IPS-NIHi11 (cell line): ENCODE data around the gene MKNK2.
A peak's percentile ranks its signal among the peaks of the same experiment; 100 is the strongest.

ENCODE experiments used
- DNase-seq: peaks from one replicate; pipeline ENCODE4 v3.0.0; 2012; ENCODE audit warnings: mixed read lengths, low spot score

The MKNK2 gene

DNA sequence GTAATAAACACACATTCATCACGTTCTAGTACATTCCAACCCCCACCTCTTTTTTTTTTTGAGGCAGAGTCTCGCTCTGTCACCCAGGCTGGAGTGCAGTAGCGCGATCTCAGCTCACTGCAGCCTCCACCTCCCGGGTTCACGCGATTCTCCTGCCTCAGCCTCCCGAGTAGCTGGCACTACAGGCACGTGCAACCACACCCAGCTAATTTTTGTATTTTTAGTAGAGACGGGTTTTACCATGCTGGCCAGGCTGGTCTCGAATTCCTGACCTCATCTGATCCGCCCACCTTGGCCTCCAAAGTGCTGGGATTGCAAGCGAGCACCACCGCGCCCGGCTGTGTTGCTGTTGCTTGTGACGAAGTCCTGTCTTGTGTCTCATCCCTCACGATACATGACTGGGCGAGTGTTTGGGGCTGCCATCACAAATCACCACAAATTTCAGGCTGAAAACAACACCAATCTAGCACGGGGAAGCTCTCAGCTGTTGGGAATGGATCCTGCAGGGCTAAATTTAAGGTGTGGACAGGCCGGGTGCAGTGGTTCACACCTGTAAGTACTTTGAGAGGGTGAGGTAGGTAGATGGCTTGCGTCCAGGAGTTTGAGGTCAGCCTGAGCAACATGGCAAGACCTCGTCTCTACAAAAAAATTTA, 29.4 kb upstream of the MKNK2 start:
- no peak for DNase-seq

DNA sequence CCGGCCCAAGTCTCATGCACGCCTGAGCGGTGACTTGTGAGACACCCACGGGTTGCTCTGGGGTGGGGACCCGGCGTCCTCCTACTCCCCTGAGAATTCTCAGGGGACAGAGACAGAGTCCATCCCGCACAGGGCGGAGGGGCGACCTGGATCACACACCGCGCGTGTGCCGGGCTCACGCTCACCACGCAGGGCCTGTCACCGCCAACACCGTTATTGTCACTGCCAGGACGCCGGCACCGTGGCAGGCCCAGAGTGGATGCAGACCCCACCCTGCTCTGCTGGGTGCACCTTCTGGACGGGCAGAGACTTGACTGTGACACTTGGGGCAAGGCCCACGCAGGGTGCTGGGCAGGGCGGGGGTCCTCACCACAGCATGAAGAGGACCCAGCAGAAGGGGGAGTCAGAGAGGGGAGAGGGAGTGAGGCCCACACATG, 28.8 kb upstream of the MKNK2 start:
- DNase-seq: no peak

- no peak for DNase-seq
Measured at GRCh38 chr19:2079076-2079864, 28.2 kb upstream of the MKNK2 start.

GRCh38 chr19:2077833-2078619, 27.0 kb upstream of the MKNK2 start:
- DNase-seq: no peak

GRCh38 chr19:2077398-2077797, 26.4 kb upstream of the MKNK2 start:
- no peak for DNase-seq

DNA sequence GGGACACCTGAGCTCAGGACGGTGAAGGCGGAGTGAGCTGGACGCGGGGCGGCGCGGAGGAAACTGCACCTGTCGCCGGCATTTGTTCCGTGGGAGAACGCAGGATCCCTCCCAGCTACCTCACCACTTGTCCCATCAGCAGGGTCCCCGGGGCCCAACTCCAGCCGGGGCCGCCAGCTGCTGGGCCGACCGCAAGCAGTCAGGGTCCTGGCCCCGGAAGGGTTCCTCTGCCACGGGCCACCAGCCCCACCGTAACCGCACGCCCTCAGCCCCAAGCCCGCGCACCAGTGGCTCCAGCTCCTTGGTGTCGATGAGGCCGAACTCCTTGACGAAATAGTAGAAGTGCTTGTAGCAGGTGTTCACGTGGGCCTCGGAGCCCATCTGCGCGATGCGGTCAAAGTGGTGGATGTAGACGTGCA, 25.5 kb upstream of the MKNK2 start:
- DNase-seq: no peak

DNA sequence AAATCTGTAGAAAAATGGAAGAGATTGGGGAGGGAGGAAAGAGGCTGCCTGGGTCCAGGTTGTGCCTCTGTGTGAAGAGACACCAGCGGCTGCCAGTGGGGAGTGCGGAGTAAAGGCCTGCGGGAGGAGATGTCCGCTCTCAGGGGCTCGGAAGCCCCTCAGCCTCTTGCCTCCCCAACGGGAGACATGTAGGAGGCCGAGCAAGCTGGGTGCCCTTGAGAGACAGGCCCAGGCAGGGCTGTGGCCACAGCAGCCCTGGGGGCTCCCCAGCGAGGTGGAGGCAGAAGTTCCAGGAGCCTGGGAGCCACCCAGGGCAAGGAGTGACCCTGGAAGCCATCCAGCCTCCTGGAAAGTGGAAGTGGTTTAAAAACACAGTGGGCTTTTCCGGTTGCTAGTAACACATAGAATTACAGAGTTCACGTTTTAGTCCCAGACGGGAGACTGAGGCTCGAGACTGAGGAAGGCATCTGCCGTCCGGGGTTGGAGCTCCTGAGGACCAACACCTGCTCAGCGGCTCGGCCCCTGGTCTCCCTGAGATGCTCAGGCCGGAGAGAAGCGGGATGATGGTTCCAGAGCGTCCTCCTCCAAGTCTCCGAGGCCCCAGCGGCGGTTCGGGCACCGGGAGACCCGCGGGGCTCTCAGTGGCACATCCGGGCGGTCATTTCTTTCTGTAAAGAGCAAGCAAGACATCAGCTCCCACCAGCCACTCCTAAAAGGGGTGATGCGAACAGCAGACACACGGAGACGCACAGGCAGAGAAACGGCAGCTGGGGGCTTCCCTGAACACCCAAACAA, 21.9 kb upstream of the MKNK2 start:
- DNase-seq: no peak

DNA sequence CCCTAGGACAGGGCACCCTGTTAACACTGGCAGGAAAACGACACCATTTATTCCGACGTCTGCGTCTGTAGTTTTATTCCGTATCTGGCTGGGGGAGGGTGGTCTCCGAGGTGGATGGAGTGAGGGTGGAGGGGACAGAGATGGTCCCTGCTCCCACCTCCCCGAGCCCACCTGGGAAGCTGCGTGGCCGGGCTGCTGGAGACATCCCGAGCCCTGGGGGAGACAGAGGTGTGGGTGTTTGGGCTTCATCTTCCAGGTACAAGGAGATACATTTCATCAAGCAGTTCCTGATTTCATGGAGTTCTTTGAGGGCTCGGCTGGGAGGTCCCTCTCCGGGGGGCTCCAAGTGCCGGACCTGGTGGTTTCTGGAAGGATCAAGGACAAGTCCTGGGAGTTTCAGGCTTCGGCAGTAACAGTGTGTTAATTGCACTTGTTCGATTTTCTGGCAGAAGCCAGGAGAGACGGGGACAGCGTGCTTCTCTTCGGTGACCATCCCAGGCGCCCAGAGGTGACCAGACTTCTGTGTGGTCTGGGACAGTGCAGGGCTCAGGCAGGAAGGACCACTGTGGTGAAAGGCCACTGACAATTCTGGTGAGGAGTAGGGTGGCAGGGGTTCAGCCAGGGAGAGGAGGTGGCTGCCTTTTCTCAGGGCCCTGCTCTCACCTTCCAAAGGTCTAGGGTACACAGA, 20.1 kb upstream of the MKNK2 start:
- DNase-seq: no peak

DNA sequence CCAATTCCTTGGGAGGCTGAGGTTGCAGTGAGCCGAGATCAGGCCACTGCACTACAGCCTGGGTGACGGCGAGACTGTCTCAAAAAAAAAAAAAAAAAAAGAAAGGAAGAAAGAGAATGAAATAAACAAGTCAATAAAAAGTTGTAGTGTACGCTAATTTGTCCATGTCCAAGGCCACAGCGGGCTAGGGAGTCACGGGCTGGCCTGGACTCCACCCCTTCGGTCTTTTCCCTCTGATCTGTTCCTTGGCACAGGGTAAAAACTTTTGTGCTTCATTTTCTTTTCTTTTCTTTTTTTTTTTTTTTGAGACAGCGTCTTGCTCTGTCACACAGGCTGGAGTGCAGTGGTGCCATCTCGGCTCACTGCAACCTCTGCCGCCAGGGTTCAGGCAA, 19.4 kb upstream of the MKNK2 start:
- DNase-seq: no peak

DNA sequence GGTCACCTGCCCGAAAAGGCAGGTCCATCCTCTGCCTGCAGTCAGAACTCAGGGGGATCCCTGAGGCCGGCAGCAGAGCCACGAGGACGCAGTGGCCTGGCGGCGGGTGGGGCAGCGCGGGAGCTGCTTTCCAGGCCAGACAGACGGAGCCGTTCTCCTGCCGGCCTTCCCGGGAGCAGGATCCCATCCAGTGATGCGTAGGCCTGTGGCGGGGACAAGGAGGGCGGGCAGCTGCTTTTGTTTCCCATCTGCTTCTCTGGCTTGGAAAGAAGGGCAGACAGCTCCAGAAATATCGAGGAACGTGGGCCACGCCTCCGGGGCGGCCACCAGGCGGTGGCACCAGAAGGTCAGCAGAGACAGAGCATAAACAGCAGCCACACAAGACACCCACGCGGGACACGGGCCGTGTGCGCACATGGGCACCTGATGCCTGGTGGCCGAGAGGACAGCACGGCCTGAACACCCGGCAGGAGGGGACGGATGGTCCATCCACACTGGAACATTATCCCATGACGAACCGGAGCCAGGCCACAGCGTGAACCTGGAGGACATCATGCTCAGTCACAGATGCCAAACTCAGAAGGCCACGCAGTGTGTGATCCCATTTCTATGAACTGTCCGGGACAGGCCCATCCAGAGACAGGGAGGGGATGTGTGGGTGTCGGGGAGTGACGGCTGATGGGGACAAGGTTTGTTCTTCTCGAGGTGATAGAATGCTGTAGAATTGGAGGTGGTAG, 13.9 kb upstream of the MKNK2 start:
- DNase-seq: no peak

DNA sequence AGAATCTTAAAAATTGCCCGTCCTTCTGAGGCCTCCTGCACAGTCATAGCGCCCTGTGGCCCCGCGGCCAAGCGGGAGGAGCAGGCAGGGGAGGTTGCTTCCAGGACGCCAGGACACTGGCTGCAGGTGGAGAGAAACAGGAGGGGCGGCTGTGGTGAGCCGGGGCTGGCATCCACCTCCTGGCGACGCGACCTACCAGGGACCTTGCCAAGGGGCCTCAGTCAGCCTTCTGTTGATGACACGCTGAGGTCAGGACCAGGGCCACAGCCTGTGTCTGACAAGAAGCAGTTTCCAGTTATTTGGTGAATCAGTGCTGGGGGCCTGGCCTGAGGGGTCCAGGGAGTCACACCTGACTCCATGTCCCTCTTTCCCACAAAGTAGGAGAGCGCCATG, 13.3 kb upstream of the MKNK2 start:
- no peak for DNase-seq

GRCh38 chr19:2063824-2064223, 12.8 kb upstream of the MKNK2 start:
- no peak for DNase-seq

GRCh38 chr19:2062770-2063169, 11.7 kb upstream of the MKNK2 start:
- no peak for DNase-seq

DNA sequence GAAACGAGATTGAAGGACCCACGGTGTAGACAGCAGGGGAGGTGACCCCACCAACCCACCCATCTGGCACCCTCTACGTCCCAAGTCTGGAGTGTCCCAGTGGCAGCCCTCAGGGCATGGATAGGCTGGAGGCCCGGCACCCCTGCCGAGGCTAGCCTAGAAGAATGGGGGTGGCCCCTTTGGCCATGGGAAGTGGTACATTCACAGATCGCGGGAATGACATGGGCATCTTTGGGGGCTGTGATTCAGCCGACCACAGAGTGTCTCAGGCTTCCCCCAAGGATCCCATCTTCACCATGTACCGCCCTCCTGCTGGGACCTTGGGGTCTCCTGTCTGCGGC, 11.3 kb upstream of the MKNK2 start:
- DNase-seq: no peak

DNA sequence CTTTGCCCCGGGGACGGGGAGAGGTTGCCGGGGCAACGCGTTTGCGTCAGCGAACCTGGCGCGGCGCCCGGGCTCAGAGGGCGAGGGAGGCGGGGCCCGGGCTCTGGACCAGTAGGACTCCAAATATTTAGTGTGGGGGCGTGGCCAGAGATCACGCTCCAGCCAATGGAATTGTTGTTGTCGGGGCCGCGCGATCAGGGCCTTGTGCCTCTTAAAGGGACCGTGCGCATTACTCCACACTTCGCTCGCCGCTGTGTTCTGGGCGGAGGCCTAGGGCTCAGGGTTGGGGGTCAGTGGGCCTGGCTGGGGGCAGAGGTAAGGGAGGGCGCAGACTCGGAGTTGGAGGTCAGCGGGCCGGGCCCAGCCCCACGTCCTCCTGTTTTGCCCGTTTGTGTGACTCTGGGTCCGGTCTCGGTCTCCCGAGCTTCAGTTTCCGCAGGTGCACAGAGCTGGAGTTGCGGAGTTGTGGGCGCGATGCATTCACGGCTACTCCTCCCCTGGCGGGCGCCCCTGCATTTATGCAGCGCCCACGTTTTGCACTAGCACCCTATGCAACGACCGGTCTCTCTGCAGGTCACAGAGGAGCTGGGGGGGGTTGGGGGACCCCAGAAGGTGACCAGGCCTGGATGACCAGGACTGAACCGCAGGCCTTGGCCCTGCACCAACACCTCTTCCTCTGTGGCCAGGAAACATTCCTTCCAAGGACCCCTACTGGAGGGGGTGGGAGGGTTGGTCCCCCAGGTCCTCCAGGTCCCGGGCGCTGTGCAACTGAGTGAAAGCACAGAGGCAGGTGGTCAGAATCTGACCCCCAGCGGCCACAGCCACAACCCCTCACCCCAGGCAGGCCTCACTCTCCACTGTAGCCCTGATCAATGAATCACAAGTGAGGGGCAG, 10.7 kb upstream of the MKNK2 start:
- DNase-seq: peak; percentile 98

DNA sequence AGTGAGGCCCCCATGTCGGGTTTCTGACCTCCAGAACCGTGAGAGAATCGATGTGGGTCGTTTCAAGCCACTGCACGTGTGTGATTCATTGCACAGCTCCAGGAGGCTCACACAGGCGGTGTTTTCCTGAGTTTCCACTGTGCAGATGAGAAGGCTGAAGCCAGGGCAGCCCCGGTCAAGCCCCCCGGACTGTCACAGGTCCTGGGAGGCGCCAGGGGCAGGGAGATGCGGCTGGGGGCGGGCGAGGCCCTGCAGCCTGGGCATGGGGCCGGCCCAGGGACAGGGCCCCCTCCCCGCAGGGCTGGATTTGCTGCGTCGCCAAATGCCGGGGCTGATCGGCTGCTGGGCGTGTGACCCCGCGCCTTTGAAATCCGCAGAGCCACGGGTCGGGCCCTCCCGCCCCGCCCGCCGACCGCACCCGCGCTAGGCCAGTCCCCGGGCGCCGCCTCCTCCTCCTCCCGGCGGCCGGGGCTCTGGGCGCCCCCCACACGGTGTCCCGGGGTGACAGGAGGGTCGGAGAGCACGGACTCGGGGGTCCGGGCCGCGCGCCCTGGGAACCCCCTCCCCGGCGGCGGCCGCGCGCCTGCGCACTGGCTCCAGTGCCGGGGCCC, 9.9 kb upstream of the MKNK2 start:
- no peak for DNase-seq

DNA sequence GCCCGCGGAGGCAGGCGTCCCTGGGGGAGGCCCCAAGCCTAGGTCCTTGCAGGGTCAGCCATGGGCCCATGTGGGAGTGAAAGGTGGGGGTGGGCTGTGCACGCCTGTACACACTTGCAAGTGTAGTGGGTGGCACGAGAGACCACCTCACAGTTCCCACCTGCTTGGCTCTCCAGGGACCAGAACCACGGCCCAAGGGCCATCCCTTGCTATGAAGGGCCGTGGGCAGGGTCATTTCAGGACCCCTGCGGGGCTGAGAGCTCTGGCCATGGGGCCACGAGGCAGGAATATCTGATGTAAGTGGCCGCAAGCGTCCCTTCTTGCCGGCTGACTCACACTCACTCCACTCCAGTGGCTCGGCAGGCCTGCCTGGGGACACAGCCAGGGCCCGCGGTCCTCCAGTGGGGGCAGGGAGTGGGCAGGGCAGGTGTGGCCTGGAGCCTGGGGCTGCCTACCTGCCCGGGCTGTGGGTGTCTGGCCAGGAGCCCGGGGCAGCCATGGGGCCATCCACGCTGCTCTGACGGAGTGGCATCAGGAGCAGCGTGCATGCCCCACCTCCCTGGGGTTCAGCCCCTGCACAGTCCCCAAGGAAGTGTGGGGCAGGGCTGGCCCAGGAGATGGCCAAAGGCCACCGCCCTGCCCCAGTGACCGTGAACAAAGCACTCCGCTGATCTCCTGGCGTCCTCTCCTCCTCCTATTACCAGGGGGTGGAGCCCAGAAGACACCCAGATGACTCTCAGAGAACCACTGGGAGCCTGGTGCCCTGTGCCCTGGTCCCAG, 8.6 kb upstream of the MKNK2 start:
- no peak for DNase-seq

DNA sequence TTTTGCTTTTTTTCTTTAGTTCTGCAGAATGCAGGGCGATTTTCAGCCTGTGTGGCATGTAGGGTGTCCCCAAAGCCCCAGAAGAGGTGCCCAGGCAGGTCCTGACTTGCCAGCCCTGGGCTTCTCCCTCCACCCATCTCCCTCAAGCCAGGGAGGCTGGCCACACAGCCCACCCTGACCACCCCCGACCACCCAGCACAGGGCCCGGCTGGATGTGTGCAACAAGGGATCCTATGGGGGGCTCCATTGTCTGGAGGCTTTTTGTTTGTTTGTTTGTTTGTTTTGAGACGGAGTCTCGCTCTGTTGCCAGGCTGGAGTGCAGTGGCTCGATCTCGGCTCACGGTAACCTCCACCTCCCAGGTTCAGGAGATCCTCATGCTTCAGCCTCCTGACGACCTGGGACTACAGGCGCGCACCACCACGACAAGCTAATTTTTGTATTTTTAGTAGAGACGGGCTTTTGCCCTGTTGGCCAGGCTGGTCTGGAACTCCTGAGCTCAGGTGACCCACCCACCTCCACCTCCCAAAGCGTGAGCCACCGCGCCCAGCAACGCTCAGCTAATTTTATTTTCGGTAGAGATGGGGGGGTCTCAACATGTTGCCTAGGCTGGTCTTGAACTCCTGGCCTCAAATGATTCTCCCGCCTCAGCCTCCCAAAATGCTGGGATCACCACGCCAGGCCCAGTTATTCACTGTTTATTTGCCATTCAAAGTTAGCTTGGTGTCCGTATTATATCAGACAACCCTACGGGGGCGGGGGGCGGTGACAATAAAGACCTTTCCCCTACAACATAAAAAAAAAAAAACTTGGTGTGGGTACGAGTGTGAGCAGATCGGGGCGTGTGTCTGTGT, 7.8 kb upstream of the MKNK2 start:
- no peak for DNase-seq
